ENCODE results near the gene GRK6. TPM values are rescaled to one million over a fixed set of nuclear protein-coding genes. Genes with fewer than 3 reads are reported as not detected.

GRK6 gene
- total and polyA plus RNA-seq, 12 donors: 6.7 to 22.9 (median 15.2) TPM

DNA sequence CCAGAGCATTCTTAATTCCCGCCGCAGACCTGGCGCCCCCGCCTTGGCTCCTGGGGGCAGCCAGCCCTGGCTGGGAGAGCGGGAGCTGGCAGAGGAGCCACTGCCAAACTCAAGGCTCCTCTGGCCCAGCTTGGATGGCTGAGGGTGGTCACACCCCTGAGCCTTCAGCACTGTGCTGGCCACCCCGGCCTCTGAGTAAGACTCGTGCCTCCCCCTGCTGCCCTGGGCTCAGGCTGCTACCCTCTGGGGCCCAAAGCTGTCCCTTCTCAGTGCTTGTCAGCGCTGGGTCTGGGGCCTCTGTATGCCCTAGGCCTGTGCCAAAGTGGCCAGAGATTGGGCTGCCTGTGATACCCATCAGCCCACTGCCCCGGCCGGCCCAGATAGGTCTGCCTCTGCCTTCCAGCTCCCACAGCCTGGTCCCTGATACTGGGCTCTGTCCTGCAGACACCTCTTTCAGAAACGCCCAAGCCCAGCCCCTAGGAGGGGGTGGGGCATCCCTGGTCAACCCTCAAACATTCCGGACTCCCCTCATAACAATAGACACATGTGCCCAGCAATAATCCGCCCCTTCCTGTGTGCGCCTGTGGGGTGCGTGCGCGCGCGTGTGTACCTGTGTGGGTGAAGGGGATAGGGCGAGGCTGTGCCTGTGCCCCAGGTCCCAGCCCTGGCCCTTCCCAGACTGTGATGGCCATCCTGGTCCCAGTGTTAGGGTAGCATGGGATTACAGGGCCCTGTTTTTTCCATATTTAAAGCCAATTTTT lies 15.8 kb downstream of the GRK6 start:
- H3K4me3 ChIP-seq: no peak overlapping the region
- intact Hi-C loops (cut with DNase I): no loop called here
- H3K4me1 ChIP-seq: peaks cover 8 to 21% (median 11%) of the 10 kb centered on the region in 9 donors
- 88 to 91% methylated on average over 20 of the region's 20 CpGs for WGBS, 2 donors
- peaks cover 0 to 11% (median 0%) of the 10 kb centered on the region in 7 donors for H3K27me3 ChIP-seq
- H3K36me3 ChIP-seq: peaks cover 0 to 59% (median 0%) of the 10 kb centered on the region in 9 donors
- no peak for DNase-seq
- no peaks in the 10 kb centered on the region for H3K9me3 ChIP-seq
- ATAC-seq: peak in 1 of 8 donors; percentile 5
- no peak overlapping the region for H3K27ac ChIP-seq
- TF ChIP-seq, protein P1, sequence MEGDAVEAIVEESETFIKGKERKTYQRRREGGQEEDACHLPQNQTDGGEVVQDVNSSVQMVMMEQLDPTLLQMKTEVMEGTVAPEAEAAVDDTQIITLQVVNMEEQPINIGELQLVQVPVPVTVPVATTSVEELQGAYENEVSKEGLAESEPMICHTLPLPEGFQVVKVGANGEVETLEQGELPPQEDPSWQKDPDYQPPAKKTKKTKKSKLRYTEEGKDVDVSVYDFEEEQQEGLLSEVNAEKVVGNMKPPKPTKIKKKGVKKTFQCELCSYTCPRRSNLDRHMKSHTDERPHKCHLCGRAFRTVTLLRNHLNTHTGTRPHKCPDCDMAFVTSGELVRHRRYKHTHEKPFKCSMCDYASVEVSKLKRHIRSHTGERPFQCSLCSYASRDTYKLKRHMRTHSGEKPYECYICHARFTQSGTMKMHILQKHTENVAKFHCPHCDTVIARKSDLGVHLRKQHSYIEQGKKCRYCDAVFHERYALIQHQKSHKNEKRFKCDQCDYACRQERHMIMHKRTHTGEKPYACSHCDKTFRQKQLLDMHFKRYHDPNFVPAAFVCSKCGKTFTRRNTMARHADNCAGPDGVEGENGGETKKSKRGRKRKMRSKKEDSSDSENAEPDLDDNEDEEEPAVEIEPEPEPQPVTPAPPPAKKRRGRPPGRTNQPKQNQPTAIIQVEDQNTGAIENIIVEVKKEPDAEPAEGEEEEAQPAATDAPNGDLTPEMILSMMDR (IDR thresholded peaks at IDR 0.05): no peak

DNA sequence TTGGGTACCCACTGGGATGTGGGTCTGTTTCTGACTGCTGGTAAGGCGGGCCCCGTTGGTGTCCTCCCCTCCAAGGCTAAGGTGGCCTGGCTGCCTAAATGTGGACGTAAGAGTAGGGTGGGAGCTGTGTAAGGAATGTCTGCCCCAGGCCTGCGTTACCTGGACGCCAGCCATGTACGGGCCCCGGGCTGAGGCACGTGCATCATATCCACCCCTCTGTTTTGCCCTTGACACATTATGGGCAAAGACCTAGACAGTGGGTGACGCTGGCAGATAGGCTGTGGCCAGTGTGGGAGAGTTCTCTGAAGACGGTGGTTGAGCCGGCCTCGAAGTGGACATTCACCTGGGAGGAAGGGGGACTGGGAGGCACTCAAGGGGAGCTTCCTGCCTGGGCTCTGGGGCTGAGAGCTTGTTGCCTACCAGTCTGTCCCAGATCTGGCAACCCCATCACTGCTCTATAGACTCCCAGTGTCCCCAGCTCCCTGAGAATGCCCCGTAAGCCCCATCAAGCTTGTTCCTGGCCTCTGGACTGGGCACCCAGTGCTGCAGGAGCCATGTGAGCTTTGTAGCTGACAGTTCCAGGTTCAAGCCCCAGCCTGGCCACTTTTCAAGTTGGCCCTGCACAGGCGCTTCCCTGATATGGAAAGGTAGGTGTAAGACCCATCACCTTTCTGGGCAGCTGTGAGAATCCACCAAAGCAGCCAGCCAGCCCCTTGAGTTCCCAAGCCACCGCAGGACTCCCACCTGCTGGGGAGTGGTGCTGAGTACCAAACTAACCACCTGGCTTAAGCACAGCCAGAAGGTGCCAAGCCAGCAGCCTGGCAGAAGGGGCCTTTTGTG lies 16.9 kb downstream of the GRK6 start:
- no peak overlapping the region for H3K27ac ChIP-seq
- intact Hi-C loops (cut with DNase I): no loop called here
- H3K9me3 ChIP-seq: no peaks in the 10 kb centered on the region
- DNase-seq (no peak), ATAC-seq (no peak)
- no peak overlapping the region for H3K4me3 ChIP-seq
- H3K36me3 ChIP-seq: peaks cover 0 to 48% (median 0%) of the 10 kb centered on the region in 9 donors
- peaks cover 13 to 32% (median 21%) of the 10 kb centered on the region in 9 donors for H3K4me1 ChIP-seq
- H3K27me3 ChIP-seq: peaks cover 0 to 19% (median 0%) of the 10 kb centered on the region in 7 donors
- 79 to 83% methylated on average over 15 of the region's 15 CpGs for WGBS, 2 donors
- TF ChIP-seq, protein P1 (IDR thresholded peaks at IDR 0.05): no peak

DNA sequence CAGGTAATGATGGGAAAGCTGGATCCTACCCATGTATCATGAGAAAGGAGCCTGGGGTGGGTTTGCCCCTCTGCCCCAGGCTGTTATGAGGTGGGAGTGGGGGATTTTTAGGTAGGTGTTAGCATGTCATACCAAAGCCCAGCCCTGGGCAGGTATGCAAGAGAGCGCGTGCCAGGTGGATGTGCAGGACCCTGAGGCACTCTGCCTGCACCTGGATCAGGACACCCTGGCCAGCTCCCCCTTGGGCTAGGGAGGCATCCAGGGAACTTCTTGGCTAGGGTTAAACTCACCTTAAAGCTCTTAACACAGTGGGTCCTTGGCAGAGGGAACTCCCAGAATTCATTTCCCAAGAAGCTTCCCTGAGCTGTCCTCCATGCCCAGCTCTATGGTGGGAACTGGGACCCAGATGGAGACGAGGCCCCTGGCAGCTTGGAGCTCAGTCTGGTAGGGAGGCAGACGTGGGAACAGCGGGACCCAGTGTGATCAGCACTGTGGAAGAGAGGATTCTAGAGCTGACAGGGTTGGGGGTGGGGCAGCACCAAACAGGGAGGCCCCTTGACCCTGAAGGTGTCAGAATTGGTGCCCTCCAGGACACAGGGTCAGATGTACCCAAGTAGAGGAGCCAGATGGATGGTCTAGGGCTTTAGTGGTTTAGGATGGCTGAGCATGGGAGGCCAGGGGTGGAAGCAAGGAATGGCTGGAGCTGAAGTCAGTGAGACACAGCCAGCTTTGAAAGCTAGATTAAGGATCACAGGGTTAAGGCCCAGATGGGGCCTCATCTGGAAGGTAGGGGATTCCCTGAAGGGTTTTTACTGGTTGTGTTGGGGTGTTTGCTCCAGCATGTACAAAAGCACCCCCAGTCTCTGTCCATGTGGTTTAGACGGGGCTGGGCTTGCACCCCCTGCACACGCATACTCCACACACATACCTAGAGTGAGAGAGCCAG lies 17.9 kb downstream of the GRK6 start:
- no peak for ATAC-seq
- H3K4me3 ChIP-seq: no peak overlapping the region
- DNase-seq: no peak
- peaks cover 13 to 36% (median 21%) of the 10 kb centered on the region in 9 donors for H3K4me1 ChIP-seq
- WGBS, 2 donors: 71 to 76% methylated on average over 7 of the region's 7 CpGs
- TF ChIP-seq, protein P1 (IDR thresholded peaks at IDR 0.05): no peak
- intact Hi-C loops (cut with DNase I): no loop called here
- H3K27ac ChIP-seq: no peak overlapping the region
- peaks cover 0 to 29% (median 0%) of the 10 kb centered on the region in 7 donors for H3K27me3 ChIP-seq
- no peaks in the 10 kb centered on the region for H3K9me3 ChIP-seq
- H3K36me3 ChIP-seq: peaks cover 0 to 38% (median 0%) of the 10 kb centered on the region in 9 donors

Data from heart right ventricle (tissue), 16 donors.